Bronchial epithelial cell (primary cell): Measurements from ENCODE around the gene KRTAP5-10. TPM values are rescaled to one million over a fixed set of nuclear protein-coding genes. Genes with fewer than 3 reads are reported as not detected.

Experiments
- DNase-seq: peaks from one replicate; pipeline ENCODE4 v3.0.0-alpha.2; 2010; ENCODE audit warnings: low read depth
- FAIRE-seq: peaks from 2 replicates; lab custom pipeline; 2011; peaks lifted over from hg19 to GRCh38; lab: Jason Lieb, UNC
- H3K27me3 ChIP-seq: 2 replicates; pipeline ENCODE4 v1.5.1; 2011; ENCODE audit warnings: low read length; ENCODE audit not compliant: control insufficient read depth, insufficient read depth
- H3K36me3 ChIP-seq: 2 replicates; pipeline ENCODE4 v1.5.1; 2011; ENCODE audit warnings: low read length; ENCODE audit not compliant: control insufficient read depth, insufficient read depth
- H3K4me3 ChIP-seq: 2 replicates; pipeline ENCODE4 v1.5.1; 2011; ENCODE audit warnings: mild to moderate bottlenecking, low read depth, low read length, control low read depth
- CTCF ChIP-seq: IDR thresholded peaks from 2 replicates; pipeline ENCODE4 v1.5.1; 2011; ENCODE audit warnings: mild to moderate bottlenecking, moderate library complexity, low read length, control low read depth, inconsistent platforms; ENCODE audit not compliant: insufficient read depth, severe bottlenecking
- total RNA-seq: library from RNA; depleted of rRNA; stranded (reverse); fragments of >200 nt; gene quantifications from 2 replicates; pipeline ENCODE4 v1.2.1, GENCODE V29; 2014

Gene KRTAP5-10
- total RNA-seq, 1 donor from 2014 or later, result not detected

- H3K4me3 ChIP-seq, result no peak overlapping the region
- no peaks in the 10 kb centered on the region for H3K36me3 ChIP-seq
- TF ChIP-seq CTCF, result no peak
- H3K27me3 ChIP-seq, result no peaks in the 10 kb centered on the region
- FAIRE-seq, result no peak
- no peak for DNase-seq
Measured at GRCh38 chr11:71543866-71544265, 21.5 kb upstream of the KRTAP5-10 start.

- no peak overlapping the region for H3K4me3 ChIP-seq
- DNase-seq (no peak), FAIRE-seq (no peak)
- H3K27me3 ChIP-seq, result no peaks in the 10 kb centered on the region
- no peak for TF ChIP-seq CTCF
- H3K36me3 ChIP-seq, result no peaks in the 10 kb centered on the region
Measured at GRCh38 chr11:71544525-71545214, 20.7 kb upstream of the KRTAP5-10 start.

DNA sequence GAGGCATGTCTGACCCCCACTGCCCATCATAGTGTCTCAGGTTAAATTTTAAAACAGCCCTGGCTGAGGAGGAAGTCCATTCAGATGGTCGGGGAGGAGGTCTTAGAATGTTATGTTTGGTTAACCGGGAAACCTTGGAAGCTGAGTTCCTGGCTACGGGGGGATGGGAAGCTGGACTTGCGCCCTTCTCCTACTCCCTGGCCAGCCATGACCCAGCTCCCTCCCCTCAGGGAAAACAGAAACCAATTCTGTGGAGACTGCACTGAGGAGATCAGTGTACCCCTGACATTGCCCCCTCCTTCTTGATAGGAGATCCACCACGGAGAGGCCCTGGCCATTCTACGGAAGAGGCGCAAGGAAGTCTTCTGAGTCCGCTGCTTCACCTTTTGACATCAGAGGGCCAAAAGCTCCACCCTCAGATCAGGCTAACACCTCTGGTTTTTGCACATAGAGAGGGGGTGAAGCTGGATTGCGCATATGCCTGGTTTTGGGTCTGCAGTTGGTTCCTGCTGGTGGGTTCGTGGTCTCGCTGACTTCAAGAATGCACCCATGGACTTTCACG, 19.9 kb upstream of the KRTAP5-10 start:
- no peak overlapping the region for H3K4me3 ChIP-seq
- DNase-seq, result no peak
- no peak for FAIRE-seq
- no peak for TF ChIP-seq CTCF
- no peaks in the 10 kb centered on the region for H3K36me3 ChIP-seq
- no peaks in the 10 kb centered on the region for H3K27me3 ChIP-seq

DNA sequence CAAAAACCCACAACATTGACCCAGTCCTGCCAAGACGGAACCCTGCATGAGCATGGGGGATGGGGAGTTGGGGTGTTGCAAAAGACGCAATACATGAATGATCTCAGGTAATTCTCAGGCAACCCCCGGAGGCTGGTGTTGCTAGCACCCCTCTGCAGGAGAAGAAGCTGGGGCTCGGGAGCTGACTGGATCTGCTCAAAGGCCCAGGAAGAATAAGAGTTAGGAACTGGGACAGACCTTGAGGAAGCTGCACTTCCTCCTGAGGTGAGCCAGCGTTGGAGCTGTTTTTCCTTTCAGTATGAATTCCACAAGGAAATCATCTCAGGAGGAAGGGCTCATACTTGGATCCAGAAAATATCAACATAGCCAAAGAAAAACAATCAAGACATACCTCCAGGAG, 17.2 kb upstream of the KRTAP5-10 start, which contains the start of gene KRTAP5-9:
Gene KRTAP5-9 (plus strand): TSS at position 301 of the 400 bp plus-strand sequence. CDS start 238 bp downstream, outside the sequence.
- Histone ChIP-seq H3K27me3 (no peaks in the 10 kb centered on the region), H3K4me3 (no peak within 1 kb of the TSS), H3K36me3 (no peaks in the 10 kb centered on the region)
- no peak for TF ChIP-seq CTCF
- FAIRE-seq (no peak), DNase-seq (no peak)

DNA sequence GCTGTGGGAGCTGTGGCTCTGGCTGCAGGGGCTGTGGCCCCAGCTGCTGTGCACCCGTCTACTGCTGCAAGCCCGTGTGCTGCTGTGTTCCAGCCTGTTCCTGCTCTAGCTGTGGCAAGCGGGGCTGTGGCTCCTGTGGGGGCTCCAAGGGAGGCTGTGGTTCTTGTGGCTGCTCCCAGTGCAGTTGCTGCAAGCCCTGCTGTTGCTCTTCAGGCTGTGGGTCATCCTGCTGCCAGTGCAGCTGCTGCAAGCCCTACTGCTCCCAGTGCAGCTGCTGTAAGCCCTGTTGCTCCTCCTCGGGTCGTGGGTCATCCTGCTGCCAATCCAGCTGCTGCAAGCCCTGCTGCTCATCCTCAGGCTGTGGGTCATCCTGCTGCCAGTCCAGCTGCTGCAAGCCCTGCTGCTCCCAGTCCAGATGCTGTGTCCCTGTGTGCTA, 16.6 kb upstream of the KRTAP5-10 start:
- H3K36me3 ChIP-seq, result no peaks in the 10 kb centered on the region
- FAIRE-seq (no peak), DNase-seq (no peak)
- H3K27me3 ChIP-seq, result no peaks in the 10 kb centered on the region
- no peak overlapping the region for H3K4me3 ChIP-seq
- no peak for TF ChIP-seq CTCF
